Cardiac muscle cell (in vitro differentiated cells and primary cell): ENCODE measurements around the gene EIF3D. TPM values are rescaled to one million over a fixed set of nuclear protein-coding genes. Genes with fewer than 3 reads are reported as not detected.

Experiments used
- DNase-seq, 2 donors: peaks; one replicate each; pipeline versions ENCODE4 v3.0.0 to v3.0.0-alpha.2; 2010 to 2017; ENCODE audit warnings: low read depth in 1 of 2, low spot score in 1 of 2
- H3K27ac ChIP-seq: fragments of 200-600 bp; sonication (generic); 2 replicates; pipeline ENCODE4 v1.5.1; 2016
- H3K27me3 ChIP-seq: fragments of 200-600 bp; sonication (generic); 2 replicates; pipeline ENCODE4 v1.6.0; 2016; ENCODE audit warnings: control low read depth
- H3K36me3 ChIP-seq: fragments of 200-600 bp; sonication (generic); 2 replicates; pipeline ENCODE4 v1.5.1; 2016; ENCODE audit warnings: control low read depth
- H3K4me1 ChIP-seq: fragments of 200-600 bp; sonication (generic); 2 replicates; pipeline ENCODE4 v1.8.1; 2017; ENCODE audit warnings: low read depth, mild to moderate bottlenecking, mixed run types
- H3K4me3 ChIP-seq: fragments of 200-600 bp; sonication (generic); 2 replicates; pipeline ENCODE4 v1.5.1; 2016; ENCODE audit warnings: mild to moderate bottlenecking
- H3K9me3 ChIP-seq: fragments of 200-600 bp; sonication (generic); 2 replicates; pipeline ENCODE4 v1.5.1; 2017; ENCODE audit warnings: low read depth, mild to moderate bottlenecking, control low read depth
- CTCF ChIP-seq: IDR thresholded peaks from 2 replicates; pipeline ENCODE4 v1.5.1; 2012; ENCODE audit warnings: low read depth, mild to moderate bottlenecking, low read length
- polyA plus RNA-seq: library from polyadenylated mRNA; unstranded; fragments of >200 nt; fragmentation: Nextera tagmentation; extraction: Ambion mirVana; gene quantifications from 2 replicates; pipeline ENCODE4 v1.2.1, GENCODE V29; 2016
- total RNA-seq: library from RNA; depleted of rRNA; stranded (reverse); fragments of >200 nt; gene quantifications from 2 replicates; pipeline ENCODE4 v1.2.3, GENCODE V29; 2016

EIF3D gene
- total and polyA plus RNA-seq, 2 experiments from 2014 or later = 136 to 497 TPM

DNA sequence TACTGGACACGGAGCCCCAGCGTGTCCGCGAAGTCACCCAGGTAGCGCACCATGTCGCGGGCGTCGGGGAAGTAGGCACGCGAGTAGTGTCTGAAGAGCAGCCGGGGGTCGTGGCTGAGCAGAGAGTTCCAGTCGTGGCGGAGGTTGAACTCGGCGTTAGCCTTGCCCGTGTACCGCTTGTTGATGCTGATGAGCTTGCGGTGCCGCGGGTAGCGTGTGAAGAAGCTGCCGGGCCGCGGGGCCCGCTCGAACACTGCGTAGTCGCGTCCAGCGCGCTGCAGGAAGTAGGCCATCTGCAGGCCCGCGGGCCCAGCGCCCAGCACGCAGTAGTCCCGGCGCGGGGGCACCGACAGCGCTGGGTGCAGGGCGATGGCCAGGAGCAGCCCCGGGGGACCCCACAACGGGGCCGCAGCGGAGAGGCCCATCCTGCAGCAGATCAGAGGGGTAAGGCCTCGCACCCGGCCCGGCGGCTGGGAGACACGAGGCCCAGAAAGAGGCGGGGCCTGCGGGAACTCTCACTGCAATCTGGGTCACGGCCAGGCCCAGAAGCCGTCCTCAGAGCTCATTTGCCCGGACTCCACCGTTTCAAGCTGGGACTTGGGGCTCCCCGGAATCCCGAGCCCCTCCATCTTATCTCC, 22.8 kb downstream of the EIF3D start:
- Histone ChIP-seq H3K36me3 (peaks cover 6% of the 10 kb centered on the region), H3K4me3 (peak overlapping the region; percentile 41), H3K9me3 (no peaks in the 10 kb centered on the region), H3K27me3 (no peaks in the 10 kb centered on the region), H3K27ac (peak overlapping the region; percentile 34), H3K4me1 (no peaks in the 10 kb centered on the region)
- no peak for TF ChIP-seq CTCF
- no peak for DNase-seq

- Histone ChIP-seq H3K27ac (no peak overlapping the region), H3K36me3 (peaks cover 22% of the 10 kb centered on the region), H3K4me3 (no peak overlapping the region), H3K27me3 (no peaks in the 10 kb centered on the region), H3K4me1 (no peaks in the 10 kb centered on the region), H3K9me3 (no peaks in the 10 kb centered on the region)
- no peak for TF ChIP-seq CTCF
- no peak for DNase-seq
These were observed 30.9 kb downstream of the EIF3D start for GRCh38 chr22:36497910-36498665.

DNA sequence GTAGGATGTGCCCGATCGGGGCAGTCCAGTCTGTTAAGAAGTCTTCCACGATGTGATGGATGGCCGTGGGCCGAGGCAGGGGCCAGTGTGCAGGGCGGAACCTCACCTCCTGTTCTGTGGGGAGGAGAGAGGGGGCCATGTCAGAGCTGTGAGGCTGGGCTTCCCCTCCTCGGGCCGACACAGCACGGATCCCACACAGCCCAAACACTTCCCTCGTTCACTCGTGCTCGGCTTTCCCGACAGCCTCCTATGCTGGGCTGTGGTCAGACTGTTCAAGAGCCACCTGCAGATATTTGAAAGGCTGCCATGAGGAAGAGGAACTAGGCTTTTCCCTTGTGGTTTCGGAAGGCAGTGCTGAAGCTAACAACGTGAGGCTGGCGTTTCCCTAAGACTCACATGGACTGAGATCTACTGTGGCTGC, 35.3 kb downstream of the EIF3D start:
- Histone ChIP-seq H3K9me3 (no peaks in the 10 kb centered on the region), H3K4me3 (no peak overlapping the region), H3K27me3 (no peaks in the 10 kb centered on the region), H3K36me3 (peaks cover 25% of the 10 kb centered on the region), H3K27ac (no peak overlapping the region), H3K4me1 (no peaks in the 10 kb centered on the region)
- no peak for TF ChIP-seq CTCF
- DNase-seq = no peak

- Histone ChIP-seq H3K27ac (no peak overlapping the region), H3K27me3 (no peaks in the 10 kb centered on the region), H3K4me1 (no peaks in the 10 kb centered on the region), H3K36me3 (peaks cover 18% of the 10 kb centered on the region), H3K4me3 (no peak overlapping the region), H3K9me3 (no peaks in the 10 kb centered on the region)
- TF ChIP-seq CTCF = no peak
- DNase-seq = no peak
These were observed 36.9 kb downstream of the EIF3D start for GRCh38 chr22:36492109-36492508.

DNA sequence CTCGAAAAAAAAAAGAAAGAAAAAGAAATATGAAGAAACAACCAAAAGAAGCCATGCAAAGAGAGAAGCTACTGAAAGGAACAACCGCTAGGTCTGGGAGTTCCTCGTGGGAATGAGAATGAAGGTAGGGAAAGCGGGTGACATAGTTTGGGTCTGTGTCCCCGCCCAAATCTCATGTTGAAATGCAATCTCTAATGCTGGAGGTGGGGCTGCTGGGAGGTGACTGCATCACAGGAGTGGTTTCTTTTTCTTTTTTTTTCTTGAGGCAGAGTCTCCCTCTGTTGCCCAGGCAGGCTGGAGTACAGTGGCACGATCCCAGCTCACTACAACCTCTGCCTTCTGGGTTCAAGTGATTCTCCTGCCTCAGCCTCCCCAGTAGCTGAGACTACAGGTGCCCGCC, 37.8 kb downstream of the EIF3D start:
- DNase-seq = no peak
- Histone ChIP-seq H3K4me1 (no peaks in the 10 kb centered on the region), H3K36me3 (peaks cover 15% of the 10 kb centered on the region), H3K27ac (no peak overlapping the region), H3K4me3 (no peak overlapping the region), H3K27me3 (no peaks in the 10 kb centered on the region), H3K9me3 (no peaks in the 10 kb centered on the region)
- TF ChIP-seq CTCF = no peak
